NCI-H2227 (cell line): ENCODE measurements around the gene DUOX1.

Experiments
- DNase-seq: peaks from one replicate; lab custom pipeline; 2025; ENCODE audit not compliant: unreplicated experiment; lab: John Stamatoyannopoulos, UW

Gene DUOX1

DNA sequence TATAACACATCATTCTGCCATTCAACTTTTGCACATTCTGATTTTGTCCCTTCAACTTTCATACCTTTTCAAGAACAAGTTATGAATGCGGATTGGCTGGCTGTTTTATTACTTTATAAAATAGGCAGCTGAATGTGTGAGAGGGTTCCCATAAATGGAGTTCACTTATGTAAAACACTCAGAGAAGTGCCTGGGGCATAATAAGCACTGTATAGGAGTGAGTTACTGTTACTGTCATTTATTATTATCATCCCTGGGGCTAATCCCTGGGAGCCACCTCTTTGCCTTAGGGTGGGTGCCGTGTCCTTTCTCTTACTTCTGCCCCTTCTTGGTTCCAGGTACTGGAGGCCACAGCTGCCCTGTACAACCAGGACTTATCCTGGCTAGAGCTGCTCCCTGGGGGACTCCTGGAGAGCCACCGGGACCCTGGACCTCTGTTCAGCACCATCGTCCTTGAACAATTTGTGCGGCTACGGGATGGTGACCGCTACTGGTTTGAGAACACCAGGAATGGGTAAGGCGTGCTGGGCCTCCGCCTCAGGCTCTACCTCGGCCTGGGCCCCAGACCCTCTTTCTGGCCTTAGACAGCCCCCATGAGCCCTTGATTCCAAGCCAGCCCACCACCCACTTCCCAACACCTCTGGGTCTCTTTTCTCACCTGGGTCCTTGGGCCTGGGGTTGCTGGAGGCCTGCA lies 10.9 kb downstream of the DUOX1 start:
- DNase-seq, result no peak

DNA sequence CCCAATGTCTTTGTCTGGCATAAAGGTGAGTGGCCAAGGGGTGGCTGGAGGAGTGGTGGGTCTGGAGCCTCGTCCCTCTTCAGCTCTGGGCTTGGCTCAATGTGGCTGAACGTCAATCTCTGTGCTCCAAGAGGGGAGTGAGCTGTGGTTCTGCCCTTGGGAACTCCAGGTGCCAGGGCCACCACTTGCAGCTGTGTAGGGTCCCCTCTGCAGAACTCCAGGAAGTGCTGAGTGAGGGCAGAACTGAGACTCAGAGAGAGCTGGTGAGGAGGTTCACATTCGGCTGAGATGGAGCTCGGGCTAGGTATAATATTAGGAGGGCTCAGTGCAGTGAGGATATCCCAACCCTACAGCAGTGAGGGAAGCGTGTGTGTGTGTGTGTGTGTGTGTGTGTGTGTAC lies 11.6 kb downstream of the DUOX1 start:
- DNase-seq, result no peak

DNA sequence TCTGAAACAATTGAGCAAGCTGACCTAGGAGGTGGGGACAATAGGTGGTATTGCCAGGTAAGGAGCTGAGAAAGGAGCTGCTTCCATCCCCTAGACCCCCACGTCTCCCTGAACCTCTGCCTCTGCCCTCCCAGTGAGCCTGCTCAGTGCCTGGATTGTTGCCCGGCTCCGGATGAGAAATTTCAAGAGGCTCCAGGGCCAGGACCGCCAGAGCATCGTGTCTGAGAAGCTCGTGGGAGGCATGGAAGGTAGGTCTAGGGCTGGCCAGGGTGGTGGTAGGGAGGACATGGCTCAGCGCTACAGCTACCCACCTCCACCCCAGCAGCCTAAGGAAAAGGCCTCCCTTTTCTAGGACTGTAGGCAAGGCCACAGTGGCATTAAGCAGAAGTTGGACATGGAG lies 13.3 kb downstream of the DUOX1 start:
- no peak for DNase-seq

- no peak for DNase-seq
Measured at GRCh38 chr15:45143946-45144345, 14.2 kb downstream of the DUOX1 start.

DNA sequence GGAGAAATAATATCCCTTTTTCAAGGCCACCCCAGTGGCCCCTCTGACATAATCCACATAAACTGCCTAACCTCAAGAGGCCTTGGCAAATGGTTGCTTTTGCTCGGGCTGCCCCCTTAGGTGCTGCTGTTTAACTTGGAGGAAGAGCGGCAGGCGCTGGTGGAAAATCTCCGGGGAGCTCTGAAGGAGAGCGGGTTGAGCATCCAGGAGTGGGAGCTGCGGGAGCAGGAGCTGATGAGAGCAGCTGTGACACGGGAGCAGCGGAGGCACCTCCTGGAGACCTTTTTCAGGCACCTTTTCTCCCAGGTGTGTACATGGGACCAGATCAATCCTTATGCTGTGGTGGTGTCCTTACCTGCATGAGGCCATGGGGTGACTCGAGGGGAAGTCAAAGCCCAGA lies 15.0 kb downstream of the DUOX1 start:
- no peak for DNase-seq

- DNase-seq, result no peak
Measured at GRCh38 chr15:45146405-45146804, 16.6 kb downstream of the DUOX1 start.

GRCh38 chr15:45147606-45148005 lies 17.8 kb downstream of the DUOX1 start:
- no peak for DNase-seq

DNA sequence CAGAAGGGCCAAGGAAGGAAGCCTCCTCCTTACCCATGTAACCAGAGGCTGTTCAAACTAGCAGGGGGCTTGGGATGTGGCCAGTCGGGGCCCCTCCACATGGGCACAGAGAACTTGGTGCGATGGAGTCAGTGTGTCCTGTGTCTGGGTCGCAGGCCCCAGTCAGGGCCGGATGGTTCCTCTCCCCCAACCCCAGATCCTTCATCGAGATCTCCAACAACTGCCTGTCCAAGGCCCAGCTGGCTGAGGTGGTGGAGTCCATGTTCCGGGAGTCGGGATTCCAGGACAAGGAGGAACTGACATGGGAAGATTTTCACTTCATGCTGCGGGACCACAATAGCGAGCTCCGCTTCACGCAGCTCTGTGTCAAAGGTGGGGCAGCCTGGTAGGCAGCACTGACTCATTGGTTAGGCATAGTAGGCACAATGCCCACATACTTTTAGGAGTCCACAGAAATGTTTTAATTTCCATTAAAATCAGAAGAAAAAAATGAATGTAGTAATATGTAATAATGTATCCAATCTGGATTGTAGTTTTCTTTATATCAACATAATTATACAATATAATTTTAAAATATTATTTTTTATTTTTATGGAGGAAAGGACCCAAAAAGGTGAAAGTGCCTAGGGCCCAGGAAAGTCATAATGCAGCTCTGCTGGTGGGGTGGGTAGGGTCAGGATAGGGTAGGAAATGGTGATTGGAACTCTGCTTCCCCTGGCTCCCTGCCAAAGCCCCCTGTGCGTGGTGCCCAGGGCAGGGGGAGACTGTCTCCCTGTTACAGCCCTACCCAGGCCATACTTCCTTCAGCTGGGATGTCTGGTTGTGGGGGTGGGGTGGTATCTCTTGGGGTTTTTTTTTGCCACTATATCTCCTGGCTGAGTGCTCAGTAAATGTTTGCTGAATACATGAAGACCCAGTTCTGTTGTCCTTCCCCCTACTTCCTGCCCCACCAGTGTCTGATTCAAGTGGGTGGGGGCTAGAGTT lies 18.6 kb downstream of the DUOX1 start:
- no peak for DNase-seq

- DNase-seq, result no peak
Measured at GRCh38 chr15:45149060-45149459, 19.3 kb downstream of the DUOX1 start.

- no peak for DNase-seq
Measured at GRCh38 chr15:45150481-45150880, 20.7 kb downstream of the DUOX1 start.

- no peak for DNase-seq
Measured at GRCh38 chr15:45150997-45151396, 21.2 kb downstream of the DUOX1 start.

DNA sequence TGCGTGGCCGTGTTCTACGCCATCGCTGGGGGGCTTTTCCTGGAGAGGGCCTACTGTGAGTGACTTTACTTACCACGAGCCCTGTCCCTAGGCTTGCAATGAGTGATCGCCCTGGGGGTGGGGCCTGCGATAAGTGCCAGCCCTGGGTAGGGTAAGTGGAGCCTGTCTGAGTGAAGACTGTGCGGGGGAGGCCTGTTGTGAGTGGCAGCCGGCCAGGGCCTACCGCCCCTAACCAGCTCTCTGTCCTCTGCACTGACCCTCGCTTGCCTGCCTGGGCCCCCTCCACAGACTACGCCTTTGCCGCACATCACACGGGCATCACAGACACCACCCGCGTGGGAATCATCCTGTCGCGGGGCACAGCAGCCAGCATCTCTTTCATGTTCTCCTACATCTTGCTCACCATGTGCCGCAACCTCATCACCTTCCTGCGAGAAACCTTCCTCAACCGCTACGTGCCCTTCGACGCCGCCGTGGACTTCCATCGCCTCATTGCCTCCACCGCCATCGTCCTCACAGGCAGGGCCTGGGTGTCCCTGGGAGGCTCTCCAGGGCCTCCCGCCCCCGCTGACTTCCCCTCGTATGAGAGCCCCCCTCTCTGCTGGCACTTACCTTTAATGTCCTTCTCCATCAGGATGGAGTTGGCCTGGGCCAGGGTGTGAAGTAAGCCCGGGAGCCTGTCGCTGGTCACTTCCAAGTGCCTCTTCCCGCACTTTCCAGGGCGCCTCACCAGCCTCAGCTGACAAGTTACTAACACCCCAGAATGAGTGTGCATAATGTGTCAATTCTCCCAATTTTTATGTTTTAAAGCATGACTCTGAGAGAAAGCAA lies 22.4 kb downstream of the DUOX1 start:
- DNase-seq, result no peak

GRCh38 chr15:45155739-45156138 lies 25.9 kb downstream of the DUOX1 start:
- no peak for DNase-seq

- DNase-seq, result no peak
Measured at GRCh38 chr15:45156744-45157455, 27.1 kb downstream of the DUOX1 start.

DNA sequence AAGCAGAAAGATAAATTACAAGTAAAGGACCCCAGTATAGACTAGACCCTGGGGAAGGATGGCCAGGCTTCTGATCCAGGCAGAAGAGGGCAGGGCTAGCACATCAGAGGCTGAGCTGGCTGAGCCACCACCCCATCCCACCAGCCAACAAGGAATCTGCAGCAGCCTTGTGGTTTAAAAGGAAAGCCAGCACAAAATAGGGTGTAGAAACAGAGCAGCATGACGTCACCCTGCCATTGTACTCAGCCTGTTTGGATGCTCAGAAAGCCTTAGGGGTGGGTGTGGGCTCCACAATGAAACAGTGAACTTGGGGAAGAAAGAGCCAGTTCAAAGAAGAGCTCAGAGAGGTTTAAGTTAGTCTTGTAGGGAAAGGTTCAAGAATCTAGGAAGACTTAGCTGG lies 28.2 kb downstream of the DUOX1 start:
- DNase-seq, result no peak

DNA sequence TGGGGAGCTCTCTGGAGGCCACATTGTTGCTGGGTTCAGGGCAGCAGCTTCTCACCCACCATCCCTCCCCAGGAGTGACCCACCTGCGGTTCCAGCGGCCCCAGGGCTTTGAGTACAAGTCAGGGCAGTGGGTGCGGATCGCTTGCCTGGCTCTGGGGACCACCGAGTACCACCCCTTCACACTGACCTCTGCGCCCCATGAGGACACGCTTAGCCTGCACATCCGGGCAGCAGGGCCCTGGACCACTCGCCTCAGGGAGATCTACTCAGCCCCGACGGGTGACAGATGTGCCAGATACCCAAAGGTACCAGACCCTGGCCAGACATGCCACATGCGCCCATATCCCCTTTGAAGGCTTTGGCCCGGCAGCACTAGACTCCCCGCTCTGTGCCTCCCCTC lies 31.9 kb downstream of the DUOX1 start:
- DNase-seq, result no peak

DNA sequence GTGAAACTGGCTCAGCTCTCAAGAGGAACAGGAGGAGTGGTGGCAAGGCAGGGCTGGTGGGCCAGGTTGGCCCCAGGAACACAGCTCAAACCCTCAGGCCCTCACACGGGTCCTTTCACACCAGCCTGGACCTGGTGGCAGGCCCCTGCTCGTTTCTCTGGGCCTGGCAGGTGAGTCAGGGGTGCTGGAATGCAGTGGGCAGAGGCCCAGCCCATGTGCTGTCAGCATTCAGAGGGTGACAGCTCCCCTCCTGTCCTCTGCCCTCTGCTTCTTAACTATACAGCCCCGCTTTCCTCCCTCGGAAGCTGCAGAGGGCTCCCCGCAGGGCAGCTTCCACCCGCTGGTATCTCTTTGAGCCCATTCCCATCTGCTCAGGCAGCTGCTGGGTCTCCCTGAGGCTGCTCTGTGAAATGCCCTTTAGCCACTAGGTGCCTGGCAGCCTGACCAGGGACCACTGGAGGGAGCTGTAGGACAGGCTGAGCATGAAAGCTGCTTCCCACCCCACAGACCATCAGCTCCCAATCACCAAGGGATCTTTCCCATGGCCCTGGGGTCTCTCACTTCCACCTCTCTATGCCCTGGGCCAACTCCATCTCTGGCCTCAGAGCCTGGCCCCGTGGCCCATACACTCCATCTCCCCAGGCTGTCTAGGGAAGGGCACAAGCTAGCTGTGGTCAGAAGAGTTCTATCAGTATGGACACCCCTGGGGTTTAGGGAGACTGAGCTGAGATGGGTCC lies 33.1 kb downstream of the DUOX1 start:
- peak; percentile 73 for DNase-seq

DNA sequence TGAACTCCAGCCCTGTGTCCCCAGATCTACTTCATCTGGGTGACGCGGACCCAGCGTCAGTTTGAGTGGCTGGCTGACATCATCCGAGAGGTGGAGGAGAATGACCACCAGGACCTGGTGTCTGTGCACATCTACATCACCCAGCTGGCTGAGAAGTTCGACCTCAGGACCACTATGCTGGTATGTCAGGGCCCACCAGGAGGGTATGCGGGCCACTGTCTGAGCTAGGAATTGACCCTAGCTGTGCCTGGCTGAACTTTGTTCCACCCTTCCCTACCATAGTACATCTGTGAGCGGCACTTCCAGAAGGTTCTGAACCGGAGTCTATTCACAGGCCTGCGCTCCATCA lies 33.7 kb downstream of the DUOX1 start:
- DNase-seq, result no peak

- no peak for DNase-seq
Measured at GRCh38 chr15:45164914-45165313, 35.1 kb downstream of the DUOX1 start.

GRCh38 chr15:45165536-45165935 lies 35.7 kb downstream of the DUOX1 start:
- no peak for DNase-seq
